Liver (tissue), 3 donors: ENCODE results near the gene ATP10A.

Experiments
- ATF3 ChIP-seq: IDR thresholded peaks from 2 replicates; pipeline ENCODE4 v1.6.1; 2016; ENCODE audit warnings: antibody characterized with exemption
- CTCF ChIP-seq: fragments of 150-350 bp; IDR thresholded peaks from 2 replicates; pipeline ENCODE4 v1.5.1; 2017; ENCODE audit warnings: improper control_type of control experiment, low read depth, low read length; ENCODE audit not compliant: missing input control
- GABPA ChIP-seq, 2 donors: IDR thresholded peaks in 1 of 2; conservative IDR thresholded peaks in 1 of 2; 2 replicates each; pipeline ENCODE4 v1.6.1; 2016; ENCODE audit warnings: antibody characterized with exemption in 2 of 2, mild to moderate bottlenecking in 1 of 2, moderate library complexity in 1 of 2
- JUND ChIP-seq, 2 donors: IDR thresholded peaks; 2 replicates each; pipeline ENCODE4 v1.6.1; 2016; ENCODE audit warnings: antibody characterized with exemption in 2 of 2
- MAX ChIP-seq: IDR thresholded peaks from 2 replicates; pipeline ENCODE4 v1.6.1; 2016; ENCODE audit warnings: antibody characterized with exemption
- REST ChIP-seq: IDR thresholded peaks from 2 replicates; pipeline ENCODE4 v1.6.1; 2016; ENCODE audit warnings: antibody characterized with exemption, mild to moderate bottlenecking
- RXRA ChIP-seq, 2 donors: IDR thresholded peaks; 2 replicates each; pipeline ENCODE4 v1.6.1; 2017 to 2018; ENCODE audit warnings: antibody characterized with exemption in 2 of 2, mild to moderate bottlenecking in 1 of 2
- TAF1 ChIP-seq: conservative IDR thresholded peaks from 2 replicates; pipeline ENCODE4 v1.6.1; 2016; ENCODE audit warnings: antibody characterized with exemption, mild to moderate bottlenecking
- YY1 ChIP-seq: IDR thresholded peaks from 2 replicates; pipeline ENCODE4 v1.6.1; 2016; ENCODE audit warnings: antibody characterized with exemption, mild to moderate bottlenecking
- ZBTB33 ChIP-seq: IDR thresholded peaks from 2 replicates; pipeline ENCODE4 v1.6.1; 2016; ENCODE audit warnings: antibody characterized with exemption
- donor health status: healthy.
- donor health status: healthy.

- TF ChIP-seq CTCF (no peak), JUND (IDR thresholded peaks at IDR 0.05) (no peak), MAX (no peak), REST (no peak), RXRA (IDR thresholded peaks at IDR 0.05) (no peak), TAF1 (no peak), ATF3 (no peak), YY1 (no peak), ZBTB33 (no peak), GABPA (IDR thresholded peaks at IDR 0.05 in 1 of 2, conservative IDR thresholded peaks at IDR 0.05 in 1 of 2) (no peak)
Measured at GRCh38 chr15:25839638-25840156, 23.4 kb downstream of the ATP10A start.
